HepG2 (cell line): ENCODE measurements around the gene ZNF558. TPM values are rescaled to one million over a fixed set of nuclear protein-coding genes. Genes with fewer than 3 reads are reported as not detected.

Experiments used
- BCLAF1 ChIP-seq: fragments of 450-650 bp; IDR thresholded peaks from 2 replicates; pipeline ENCODE4 v1.6.1; 2017; ENCODE audit warnings: mild to moderate bottlenecking
- CENPT ChIP-seq: sonication (generic); formaldehyde crosslinking; IDR thresholded peaks from 2 replicates; pipeline ENCODE4 v1.8.0; 2022; ENCODE audit warnings: low read depth, mild to moderate bottlenecking, moderate library complexity, missing genetic modification reagents
- CTCF ChIP-seq: sonication (generic); formaldehyde crosslinking; IDR thresholded peaks from 2 replicates; pipeline ENCODE4 v1.5.0; 2020; ENCODE audit warnings: mild to moderate bottlenecking, missing genetic modification reagents, moderate library complexity
- EP300 ChIP-seq, 3 experiments: sonication (generic) in 1 of 3; formaldehyde crosslinking in 1 of 3; IDR thresholded peaks; 2 replicates each; pipeline versions ENCODE4 v1.5.1 to v1.6.1; 2011 to 2020; ENCODE audit warnings: low read depth in 2 of 3, low read length in 2 of 3, borderline replicate concordance in 1 of 3, improper control_type of control experiment in 1 of 3, mild to moderate bottlenecking in 1 of 3, missing genetic modification reagents in 1 of 3, moderate library complexity in 1 of 3
- IRF1 ChIP-seq: sonication (generic); formaldehyde crosslinking; IDR thresholded peaks from 2 replicates; pipeline ENCODE4 v1.4.0; 2020; ENCODE audit warnings: low read depth, mild to moderate bottlenecking, missing genetic modification reagents
- MTF2 ChIP-seq: sonication (generic); formaldehyde crosslinking; IDR thresholded peaks from 2 replicates; pipeline ENCODE4 v1.5.0; 2020; ENCODE audit warnings: missing genetic modification reagents, borderline replicate concordance
- PRMT3 ChIP-seq: sonication (generic); formaldehyde crosslinking; IDR thresholded peaks from 2 replicates; pipeline ENCODE4 v1.8.1; 2022; ENCODE audit warnings: low read depth, mild to moderate bottlenecking, moderate library complexity, missing genetic modification reagents, borderline replicate concordance
- RELA ChIP-seq: sonication (generic); formaldehyde crosslinking; IDR thresholded peaks from 2 replicates; pipeline ENCODE4 v1.4.0; 2020; ENCODE audit warnings: missing genetic modification reagents
- TRAFD1 ChIP-seq: sonication (generic); formaldehyde crosslinking; IDR thresholded peaks from 2 replicates; pipeline ENCODE4 v1.5.1; 2020; ENCODE audit warnings: missing genetic modification reagents, mild to moderate bottlenecking, borderline replicate concordance
- ZFP36L1 ChIP-seq: sonication (generic); formaldehyde crosslinking; IDR thresholded peaks from 2 replicates; pipeline ENCODE4 v1.8.0; 2022; ENCODE audit warnings: mild to moderate bottlenecking, missing genetic modification reagents, moderate library complexity
- ZHX1 ChIP-seq: sonication (generic); formaldehyde crosslinking; IDR thresholded peaks from 2 replicates; pipeline ENCODE4 v1.8.1; 2022; ENCODE audit warnings: low read depth, mild to moderate bottlenecking, missing genetic modification reagents
- ZNF350 ChIP-seq: sonication (generic); formaldehyde crosslinking; IDR thresholded peaks from 2 replicates; pipeline ENCODE4 v1.4.0; 2020; ENCODE audit warnings: mild to moderate bottlenecking, low read depth, missing genetic modification reagents, borderline replicate concordance
- ZNF432 ChIP-seq: sonication (generic); formaldehyde crosslinking; IDR thresholded peaks from 2 replicates; pipeline ENCODE4 v1.5.0; 2020; ENCODE audit warnings: missing genetic modification reagents, mild to moderate bottlenecking, borderline replicate concordance
- ZNF451 ChIP-seq: sonication (generic); formaldehyde crosslinking; IDR thresholded peaks from 2 replicates; pipeline ENCODE4 v1.5.0; 2020; ENCODE audit warnings: mild to moderate bottlenecking, missing genetic modification reagents
- ZNF510 ChIP-seq: sonication (generic); formaldehyde crosslinking; IDR thresholded peaks from 2 replicates; pipeline ENCODE4 v1.4.0; 2020; ENCODE audit warnings: low read depth, mild to moderate bottlenecking, missing genetic modification reagents
- ZNF614 ChIP-seq: IDR thresholded peaks from 2 replicates; pipeline ENCODE4 v1.6.1; 2018; ENCODE audit warnings: missing biosample characterization, missing genetic modification reagents, inconsistent platforms, borderline replicate concordance
- ZSCAN25 ChIP-seq: sonication (generic); formaldehyde crosslinking; IDR thresholded peaks from 2 replicates; pipeline ENCODE4 v1.8.0; 2022; ENCODE audit warnings: mild to moderate bottlenecking, missing genetic modification reagents
- polyA plus RNA-seq, 8 experiments: library from polyadenylated mRNA; depleted of rRNA in 3 of 8; stranded (reverse) in 7 of 8; unstranded in 1 of 8; fragments of >200 nt; fragmentation: Illumina TruSeq in 4 of 8; extraction: Trizol in 4 of 8; gene quantifications; 2 replicates each; pipeline versions ENCODE4 v1.2.1 to v1.2.3, GENCODE V29; 2011 to 2016; ENCODE audit warnings: low read depth in 4 of 8, missing spikeins in 1 of 8, mixed read lengths in 1 of 8; ENCODE audit not compliant: insufficient read depth in 1 of 8
- total RNA-seq, 5 experiments: library from RNA; depleted of rRNA; stranded (reverse); fragments of >200 nt; fragmentation: Illumina TruSeq; extraction: Trizol; gene quantifications; 2 replicates each; pipeline ENCODE4 v1.2.3, GENCODE V29; 2016; ENCODE audit warnings: low read depth in 1 of 5

The ZNF558 gene
- total and polyA plus RNA-seq, 2 of the 13 experiments (the other 11 are each of a cell fraction or from before 2014, with no cell fraction given) = 9.5 to 10.8 TPM

- no peak for TF ChIP-seq ZHX1 (CRISPR knock-in tag)
- TF ChIP-seq MTF2 (CRISPR knock-in tag) = no peak
- TF ChIP-seq ZSCAN25 (CRISPR knock-in tag) = no peak
- no peak for TF ChIP-seq RELA (CRISPR knock-in tag)
- no peak for TF ChIP-seq ZNF451
- TF ChIP-seq ZNF614 = no peak
- TF ChIP-seq PRMT3 (CRISPR knock-in tag) = no peak
- no peak for TF ChIP-seq IRF1 (CRISPR knock-in tag)
- TF ChIP-seq ZFP36L1 (CRISPR knock-in tag) = no peak
- TF ChIP-seq CENPT (CRISPR knock-in tag) = no peak
- no peak for TF ChIP-seq EP300 (IDR thresholded peaks at IDR 0.05; ENCODE audit: low read depth in 2 of 2, low read length in 2 of 2)
- no peak for TF ChIP-seq EP300 (CRISPR knock-in tag; IDR thresholded peaks at IDR 0.05; ENCODE audit: borderline replicate concordance)
- TF ChIP-seq CTCF (CRISPR knock-in tag) = peak; percentile 28; the same call in 1 of the 2 replicates
- TF ChIP-seq BCLAF1 = no peak
- TF ChIP-seq ZNF510 (CRISPR knock-in tag) = no peak
- no peak for TF ChIP-seq ZNF350 (CRISPR knock-in tag)
- no peak for TF ChIP-seq TRAFD1
- TF ChIP-seq ZNF432 (CRISPR knock-in tag) = no peak
Observed at GRCh38 chr19:8832132-8833021, at the start of gene ZNF558, which contains the start of gene MBD3L1 (continued).
